Uterus (tissue), 2 donors: ENCODE data around the gene CCL17.

Experiments used
- POLR2A ChIP-seq, 2 donors: fragments of 450-650 bp; IDR thresholded peaks; one replicate each; pipeline ENCODE4 v1.6.1; 2016; ENCODE audit warnings: antibody characterized with exemption in 2 of 2, mild to moderate bottlenecking in 1 of 2, moderate library complexity in 1 of 2
- TF ChIP-seq, protein P1 (sequence below), 4 experiments: fragments of 200-600 bp in 2 of 4; fragments of 450-650 bp in 2 of 4; sonication (generic) in 2 of 4; IDR thresholded peaks; one replicate each; pipeline ENCODE4 v1.5.1; 2016 to 2019; ENCODE audit warnings: antibody characterized with exemption in 4 of 4, mild to moderate bottlenecking in 2 of 4, moderate library complexity in 1 of 4

DNA sequence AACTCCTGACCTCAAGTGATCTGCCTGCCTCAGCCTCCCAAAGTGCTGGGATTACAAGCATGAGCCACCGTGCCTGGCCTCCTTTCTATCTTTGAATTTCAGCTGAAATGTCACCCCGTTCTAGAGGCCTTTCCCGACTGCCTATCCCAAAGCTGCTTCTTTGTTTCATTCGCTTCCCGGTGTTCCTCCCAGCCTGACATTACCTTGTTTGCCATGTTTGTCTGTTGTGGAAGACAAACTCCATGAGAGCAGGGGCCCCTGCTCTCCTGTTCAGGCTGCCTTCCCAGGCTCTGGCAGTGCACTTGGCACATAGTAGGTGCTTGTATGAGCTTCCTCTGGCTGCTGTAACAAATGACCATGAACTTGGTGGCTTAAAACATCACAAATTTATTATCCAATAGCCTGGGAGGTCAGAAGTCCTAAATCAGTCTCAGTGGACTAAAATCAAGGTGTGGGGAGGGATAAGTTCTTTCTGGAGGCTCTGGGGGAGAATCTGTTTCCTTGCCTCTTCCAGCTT is 48.6 kb upstream of the CCL17 start:
- TF ChIP-seq, protein P1, sequence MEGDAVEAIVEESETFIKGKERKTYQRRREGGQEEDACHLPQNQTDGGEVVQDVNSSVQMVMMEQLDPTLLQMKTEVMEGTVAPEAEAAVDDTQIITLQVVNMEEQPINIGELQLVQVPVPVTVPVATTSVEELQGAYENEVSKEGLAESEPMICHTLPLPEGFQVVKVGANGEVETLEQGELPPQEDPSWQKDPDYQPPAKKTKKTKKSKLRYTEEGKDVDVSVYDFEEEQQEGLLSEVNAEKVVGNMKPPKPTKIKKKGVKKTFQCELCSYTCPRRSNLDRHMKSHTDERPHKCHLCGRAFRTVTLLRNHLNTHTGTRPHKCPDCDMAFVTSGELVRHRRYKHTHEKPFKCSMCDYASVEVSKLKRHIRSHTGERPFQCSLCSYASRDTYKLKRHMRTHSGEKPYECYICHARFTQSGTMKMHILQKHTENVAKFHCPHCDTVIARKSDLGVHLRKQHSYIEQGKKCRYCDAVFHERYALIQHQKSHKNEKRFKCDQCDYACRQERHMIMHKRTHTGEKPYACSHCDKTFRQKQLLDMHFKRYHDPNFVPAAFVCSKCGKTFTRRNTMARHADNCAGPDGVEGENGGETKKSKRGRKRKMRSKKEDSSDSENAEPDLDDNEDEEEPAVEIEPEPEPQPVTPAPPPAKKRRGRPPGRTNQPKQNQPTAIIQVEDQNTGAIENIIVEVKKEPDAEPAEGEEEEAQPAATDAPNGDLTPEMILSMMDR (IDR thresholded peaks at IDR 0.05) = no peak
- TF ChIP-seq POLR2A (IDR thresholded peaks at IDR 0.05) = no peak
